ENCODE results near the gene PRR5L. TPM values are rescaled to one million over a fixed set of nuclear protein-coding genes. Genes with fewer than 3 reads are reported as not detected.
A peak's percentile ranks its signal among the peaks of the same experiment; 100 is the strongest.

Gene PRR5L
- total RNA-seq, 1 donor from 2014 or later, result 14.7 TPM

GRCh38 chr11:36508743-36509142 lies 212.7 kb downstream of the PRR5L start:
- no peak for TF ChIP-seq CTCF (IDR thresholded peaks at IDR 0.05)
- no peak for TF ChIP-seq EZH2phosphoT487 (IDR thresholded peaks at IDR 0.05)
- TF ChIP-seq EZH2 (IDR thresholded peaks at IDR 0.05), result no peak
- Mint-ChIP-seq H3K27ac (peak overlapping the region; percentile 46), H3K9me3 (no peaks in the 10 kb centered on the region), H3K4me3 (peak overlapping the region; percentile 96), H3K36me3 (peaks cover 9% of the 10 kb centered on the region), H3K27me3 (ENCODE audit: insufficient read depth, low read depth) (peaks cover 2% of the 10 kb centered on the region), H3K4me1 (peaks cover 16% of the 10 kb centered on the region)
- peak overlapping the region; percentile 89 for H3K4me3 ChIP-seq
- H3K4me1 ChIP-seq, result peaks cover 5% of the 10 kb centered on the region
- peaks cover 28% of the 10 kb centered on the region for H4K20me1 ChIP-seq (ENCODE audit: low read depth)
- H3K4me2 ChIP-seq, result peak overlapping the region; percentile 85
- H3K36me3 ChIP-seq, result no peaks in the 10 kb centered on the region
- peaks cover 16% of the 10 kb centered on the region for H3F3A ChIP-seq (ENCODE audit: low read depth)
- no peak overlapping the region for H3K27ac ChIP-seq
- H3K79me2 ChIP-seq (ENCODE audit: low read depth), result peaks cover 40% of the 10 kb centered on the region
- H2AFZ ChIP-seq (replicated peaks), result no peak overlapping the region
- peaks cover 27% of the 10 kb centered on the region for H3K27me3 ChIP-seq
- H3K9ac ChIP-seq, result no peak overlapping the region
- DNase-seq (ENCODE audit: low spot score), result no peak
- H3K9me3 ChIP-seq (ENCODE audit: low read depth), result no peaks in the 10 kb centered on the region

GRCh38 chr11:36509201-36509639 lies 213.1 kb downstream of the PRR5L start:
- Mint-ChIP-seq H3K36me3 (peaks cover 6% of the 10 kb centered on the region), H3K4me1 (peaks cover 16% of the 10 kb centered on the region), H3K9me3 (no peaks in the 10 kb centered on the region), H3K27ac (peak overlapping the region; percentile 46), H3K4me3 (peak overlapping the region; percentile 96), H3K27me3 (ENCODE audit: insufficient read depth, low read depth) (peaks cover 2% of the 10 kb centered on the region)
- Histone ChIP-seq H2AFZ (replicated peaks) (peak overlapping the region; percentile 93), H3K27me3 (peaks cover 27% of the 10 kb centered on the region), H3K4me1 (peaks cover 5% of the 10 kb centered on the region), H3K4me2 (peak overlapping the region; percentile 85), H3K36me3 (no peaks in the 10 kb centered on the region), H3K27ac (no peak overlapping the region), H3F3A (ENCODE audit: low read depth) (peaks cover 16% of the 10 kb centered on the region), H3K9ac (peak overlapping the region; percentile 67), H3K4me3 (peak overlapping the region; percentile 89), H4K20me1 (ENCODE audit: low read depth) (peaks cover 28% of the 10 kb centered on the region), H3K79me2 (ENCODE audit: low read depth) (peaks cover 36% of the 10 kb centered on the region), H3K9me3 (ENCODE audit: low read depth) (no peaks in the 10 kb centered on the region)
- DNase-seq (ENCODE audit: low spot score), result peak; percentile 69
- TF ChIP-seq CTCF (IDR thresholded peaks at IDR 0.05) (no peak), EZH2phosphoT487 (IDR thresholded peaks at IDR 0.05) (no peak), EZH2 (IDR thresholded peaks at IDR 0.05) (no peak)

- H3K36me3 Mint-ChIP-seq, result no peaks in the 10 kb centered on the region
- Histone ChIP-seq H3K79me2 (ENCODE audit: low read depth) (peaks cover 28% of the 10 kb centered on the region), H4K20me1 (ENCODE audit: low read depth) (peaks cover 28% of the 10 kb centered on the region)
Measured at GRCh38 chr11:36509694-36510593, 213.9 kb downstream of the PRR5L start, which contains the start of gene TRAF6. TSS of gene TRAF6 (minus strand) at chr11:36510272. CDS start at chr11:36501515, 8,757 bp downstream.

More at GRCh38 chr11:36509694-36510593, 213.9 kb downstream of the PRR5L start, which contains the start of gene TRAF6:
- H3F3A ChIP-seq (ENCODE audit: low read depth), result peaks cover 16% of the 10 kb centered on the region
- TF ChIP-seq CTCF (IDR thresholded peaks at IDR 0.05) (peak; percentile 84), EZH2phosphoT487 (IDR thresholded peaks at IDR 0.05) (no peak), EZH2 (IDR thresholded peaks at IDR 0.05) (no peak)
- no peaks in the 10 kb centered on the region for H3K9me3 Mint-ChIP-seq
- H3K36me3 ChIP-seq, result no peaks in the 10 kb centered on the region
- peaks cover 27% of the 10 kb centered on the region for H3K27me3 ChIP-seq
- H3K4me2 ChIP-seq, result peak within 1 kb of the TSS; percentile 85
- peak; percentile 93 for DNase-seq (ENCODE audit: low spot score)
- H3K4me3 Mint-ChIP-seq, result peak within 1 kb of the TSS; percentile 96
- peak within 1 kb of the TSS; percentile 89 for H3K4me3 ChIP-seq
- H2AFZ ChIP-seq (replicated peaks), result peak within 1 kb of the TSS; percentile 93
- H3K4me1 ChIP-seq, result peaks cover 5% of the 10 kb centered on the region
- peaks cover 2% of the 10 kb centered on the region for H3K27me3 Mint-ChIP-seq (ENCODE audit: insufficient read depth, low read depth)
- H3K9me3 ChIP-seq (ENCODE audit: low read depth), result no peaks in the 10 kb centered on the region
- peak within 1 kb of the TSS; percentile 67 for H3K9ac ChIP-seq
- H3K27ac Mint-ChIP-seq, result peak within 1 kb of the TSS; percentile 88
- H3K4me1 Mint-ChIP-seq, result peaks cover 16% of the 10 kb centered on the region
- no peak within 1 kb of the TSS for H3K27ac ChIP-seq

Measured in neural progenitor cell (in vitro differentiated cells).